Measurements from ENCODE around the gene ARF6. TPM values are rescaled to one million over a fixed set of nuclear protein-coding genes. Genes with fewer than 3 reads are reported as not detected.

Gene ARF6
- total RNA-seq, 1 experiment from 2014 or later = 86.4 TPM

GRCh38 chr14:49880267-49881064, 12.4 kb upstream of the ARF6 start:
- no peak for DNase-seq
- Histone ChIP-seq H3K9me2 (replicated peaks; ENCODE audit: low read length) (no peaks in the 10 kb centered on the region), H3K36me3 (ENCODE audit: low read depth, low read length) (no peaks in the 10 kb centered on the region), H3K9ac (ENCODE audit: low read length) (no peak overlapping the region), H3K79me2 (ENCODE audit: low read length) (no peaks in the 10 kb centered on the region), H3K4me1 (ENCODE audit: insufficient read depth, low read length) (peaks cover 10% of the 10 kb centered on the region; the same call in 1 of the 2 replicates), H3K27me3 (ENCODE audit: low read length) (no peaks in the 10 kb centered on the region), H2AFZ (ENCODE audit: low read length) (no peak overlapping the region), H3K27ac (ENCODE audit: low read length) (no peak overlapping the region), H3K9me3 (ENCODE audit: low read length) (no peaks in the 10 kb centered on the region), H3K4me3 (ENCODE audit: low read length) (no peak overlapping the region), H3K4me2 (ENCODE audit: low read length) (no peak overlapping the region), H4K20me1 (ENCODE audit: low read length) (no peaks in the 10 kb centered on the region), H3F3A (ENCODE audit: low read length, unreplicated experiment) (no peaks in the 10 kb centered on the region)
- peak; percentile 16; the same call in 1 of the 2 replicates for ATAC-seq
- CTCF ChIA-PET = interaction anchor here (1.2 kb wide), 1 partner anchor 12 kb away, joined by 5 read pairs; no protein-coding TSS in a partner anchor
- BruUV-seq (replicated peaks) = no TSS peak
- intact Hi-C loops (cut with micrococcal nuclease) = no loop called here
- POLR2A ChIA-PET (ENCODE audit: unreplicated experiment) = interaction anchor here (0.6 kb wide), 1 partner anchor 27 kb away, joined by 7 read pairs; no protein-coding TSS in a partner anchor
- TF ChIP-seq EZH2phosphoT487 (IDR thresholded peaks at IDR 0.05; ENCODE audit: borderline replicate concordance, low read length) (no peak), EZH2 (IDR thresholded peaks at IDR 0.05; ENCODE audit: low read length, unreplicated experiment) (no peak)

DNA sequence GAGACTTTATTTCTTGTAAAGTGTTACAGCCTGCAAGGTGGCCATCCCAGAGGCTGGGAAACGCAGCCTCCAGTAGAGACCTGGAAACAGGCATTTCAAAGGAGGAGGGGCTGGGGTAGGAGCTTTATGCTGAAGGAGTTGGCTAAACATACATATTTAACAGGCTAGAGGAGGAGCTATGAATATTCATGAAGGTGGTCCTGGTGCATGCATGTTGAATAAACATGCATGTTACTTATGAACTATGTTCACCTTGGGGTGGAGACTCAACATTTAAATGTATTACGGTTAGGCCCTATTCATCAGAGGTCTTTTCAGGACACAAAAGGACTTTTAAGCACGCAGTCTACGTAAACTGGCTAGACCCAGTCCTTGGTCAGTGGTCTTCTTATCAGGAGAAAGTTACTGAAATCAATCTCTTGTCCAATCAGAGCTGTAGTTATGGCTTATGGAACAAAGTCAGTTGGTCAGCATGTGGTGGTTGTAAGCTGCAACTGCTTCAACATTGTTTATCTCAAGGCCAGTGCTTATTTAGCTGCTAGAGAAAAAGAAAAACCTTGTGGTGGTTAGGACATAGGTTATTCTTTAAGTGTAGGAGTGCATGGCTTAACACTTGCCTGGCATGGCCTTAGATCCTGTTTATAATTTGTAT, 11.4 kb upstream of the ARF6 start:
- no peak for DNase-seq
- POLR2A ChIA-PET (ENCODE audit: unreplicated experiment) = interaction anchor here (0.6 kb wide), 1 partner anchor 119 kb away, joined by 9 read pairs; no protein-coding TSS in a partner anchor
- H3K9me3 ChIP-seq (ENCODE audit: low read length) = no peaks in the 10 kb centered on the region

More for the DNA sequence above, 11.4 kb upstream of the ARF6 start:
- CTCF ChIA-PET = interaction anchor here (0.6 kb wide), 2 partner anchors 16 to 20 kb away, joined by 3 to 7 read pairs; no protein-coding TSS in a partner anchor
- H3K36me3 ChIP-seq (ENCODE audit: low read depth, low read length) = no peaks in the 10 kb centered on the region
- no peak overlapping the region for H3K4me3 ChIP-seq (ENCODE audit: low read length)
- H2AFZ ChIP-seq (ENCODE audit: low read length) = no peak overlapping the region
- H3F3A ChIP-seq (ENCODE audit: low read length, unreplicated experiment) = no peaks in the 10 kb centered on the region
- H3K4me1 ChIP-seq (ENCODE audit: insufficient read depth, low read length) = peaks cover 10% of the 10 kb centered on the region; the same call in 1 of the 2 replicates
- no peaks in the 10 kb centered on the region for H4K20me1 ChIP-seq (ENCODE audit: low read length)
- H3K27me3 ChIP-seq (ENCODE audit: low read length) = no peaks in the 10 kb centered on the region
- no peak overlapping the region for H3K4me2 ChIP-seq (ENCODE audit: low read length)
- no peak for ATAC-seq
- no peak for TF ChIP-seq EZH2phosphoT487 (IDR thresholded peaks at IDR 0.05; ENCODE audit: borderline replicate concordance, low read length)
- TF ChIP-seq, protein P1, sequence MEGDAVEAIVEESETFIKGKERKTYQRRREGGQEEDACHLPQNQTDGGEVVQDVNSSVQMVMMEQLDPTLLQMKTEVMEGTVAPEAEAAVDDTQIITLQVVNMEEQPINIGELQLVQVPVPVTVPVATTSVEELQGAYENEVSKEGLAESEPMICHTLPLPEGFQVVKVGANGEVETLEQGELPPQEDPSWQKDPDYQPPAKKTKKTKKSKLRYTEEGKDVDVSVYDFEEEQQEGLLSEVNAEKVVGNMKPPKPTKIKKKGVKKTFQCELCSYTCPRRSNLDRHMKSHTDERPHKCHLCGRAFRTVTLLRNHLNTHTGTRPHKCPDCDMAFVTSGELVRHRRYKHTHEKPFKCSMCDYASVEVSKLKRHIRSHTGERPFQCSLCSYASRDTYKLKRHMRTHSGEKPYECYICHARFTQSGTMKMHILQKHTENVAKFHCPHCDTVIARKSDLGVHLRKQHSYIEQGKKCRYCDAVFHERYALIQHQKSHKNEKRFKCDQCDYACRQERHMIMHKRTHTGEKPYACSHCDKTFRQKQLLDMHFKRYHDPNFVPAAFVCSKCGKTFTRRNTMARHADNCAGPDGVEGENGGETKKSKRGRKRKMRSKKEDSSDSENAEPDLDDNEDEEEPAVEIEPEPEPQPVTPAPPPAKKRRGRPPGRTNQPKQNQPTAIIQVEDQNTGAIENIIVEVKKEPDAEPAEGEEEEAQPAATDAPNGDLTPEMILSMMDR (conservative IDR thresholded peaks at IDR 0.05; ENCODE audit: low read depth, low read length) = no peak
- no peak for TF ChIP-seq EZH2 (IDR thresholded peaks at IDR 0.05; ENCODE audit: low read length, unreplicated experiment)
- no peaks in the 10 kb centered on the region for H3K79me2 ChIP-seq (ENCODE audit: low read length)
- BruUV-seq (replicated peaks) = no TSS peak
- no peak overlapping the region for H3K27ac ChIP-seq (ENCODE audit: low read length)
- H3K9ac ChIP-seq (ENCODE audit: low read length) = no peak overlapping the region
- H3K9me2 ChIP-seq (replicated peaks; ENCODE audit: low read length) = no peaks in the 10 kb centered on the region
- intact Hi-C loops (cut with micrococcal nuclease) = no loop called here
